ENCODE results near the gene ZNF541.

DNA sequence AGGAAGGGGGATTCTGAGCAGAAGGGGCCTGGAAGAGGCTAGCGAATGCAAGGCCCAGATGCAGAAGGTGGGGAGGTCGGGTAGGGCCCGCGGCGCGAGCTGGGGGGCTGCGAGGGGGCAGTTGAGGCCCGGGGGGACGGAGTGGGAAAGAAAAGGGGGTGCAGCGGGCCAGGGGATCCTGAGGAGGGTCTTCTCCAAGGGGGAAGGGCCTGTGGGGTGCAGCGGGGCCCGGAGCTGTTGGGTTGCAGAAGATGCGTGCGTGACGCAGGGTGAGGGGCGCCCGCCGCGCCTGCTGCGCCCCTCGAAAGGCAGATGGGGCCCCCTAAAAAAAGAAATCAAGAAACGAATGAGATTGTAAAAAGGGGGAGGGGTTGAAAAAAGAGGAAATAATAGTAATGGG lies 313 bp downstream of the ZNF541 start:
- TF ChIP-seq POLR2AphosphoS5 (IDR thresholded peaks at IDR 0.05; ENCODE audit: low read depth, low read length) (no peak), POLR2A (IDR thresholded peaks at IDR 0.05; ENCODE audit: low read depth, low read length) (no peak)

Measured in GM12892 (cell line).